Measurements from ENCODE around the gene TBC1D22A. TPM values are rescaled to one million over a fixed set of nuclear protein-coding genes. Genes with fewer than 3 reads are reported as not detected.

TBC1D22A gene
- total and polyA plus RNA-seq, 10 of the 15 experiments (the other 5 are each of a cell fraction or from before 2014, with no cell fraction given): 0.63 to 44.7 (median 27.4) TPM

- no peaks in the 10 kb centered on the region for H3K79me2 ChIP-seq (ENCODE audit: control insufficient read depth, insufficient read depth, low read length)
- 96% methylated on average over 14 of the region's 16 CpGs for WGBS (ENCODE audit: insufficient coverage, insufficient replicate concordance, low lambda C conversion rate, missing lambda C conversion rate)
- CTCF ChIA-PET: interaction anchor here (0.6 kb wide), 1 partner anchor 303 kb away, joined by 3 read pairs; no protein-coding TSS in a partner anchor
- no peak for ATAC-seq
- in situ Hi-C loops (cut with MboI): no loop called here
- POLR2A ChIA-PET: no interaction called here
- H2AFZ ChIP-seq (ENCODE audit: control insufficient read depth, low read depth, low read length): no peak overlapping the region
- H3K27ac ChIP-seq (ENCODE audit: control insufficient read depth, insufficient read depth): no peak overlapping the region
- no peak for FAIRE-seq
- intact Hi-C loops (cut with micrococcal nuclease; ENCODE audit: unreplicated experiment): no loop called here
- no peak overlapping the region for H3K9ac ChIP-seq (ENCODE audit: control insufficient read depth, insufficient read depth, low read length)
- SMC1A ChIA-PET (ENCODE audit: uncharacterized antibody, unreplicated experiment): no interaction called here
- no peaks in the 10 kb centered on the region for H3K27me3 ChIP-seq (replicated peaks in 1 of 2; ENCODE audit: control insufficient read depth in 2 of 2, insufficient read depth in 2 of 2, low read length in 1 of 2)
- H3K36me3 ChIP-seq (ENCODE audit: control insufficient read depth in 2 of 2, insufficient read depth in 2 of 2, low read length in 1 of 2): no peaks in the 10 kb centered on the region; a peak in 1 of 4 replicates
- no TSS peak for BruUV-seq (replicated peaks)
- TF ChIP-seq FOXK2 (IDR thresholded peaks at IDR 0.05) (no peak), ZZZ3 (IDR thresholded peaks at IDR 0.05; ENCODE audit: control insufficient read depth, insufficient read length, low read depth) (no peak), MYC (IDR thresholded peaks at IDR 0.05; ENCODE audit: insufficient read depth, insufficient read length, insufficient replicate concordance, low read length, severe bottlenecking) (no peak), RELB (IDR thresholded peaks at IDR 0.05; ENCODE audit: low read depth) (no peak), EZH2 (IDR thresholded peaks at IDR 0.05; ENCODE audit: borderline replicate concordance, control insufficient read depth, low read depth, low read length) (no peak), LARP7 (IDR thresholded peaks at IDR 0.05) (no peak), MAX (IDR thresholded peaks at IDR 0.05; ENCODE audit: low read depth, low read length) (no peak), NFYB (IDR thresholded peaks at IDR 0.05; ENCODE audit: insufficient read depth, low read depth, low read length) (no peak), FOS (IDR thresholded peaks at IDR 0.05; ENCODE audit: borderline replicate concordance, extremely low read depth, insufficient read length) (no peak), SPI1 (IDR thresholded peaks at IDR 0.05; ENCODE audit: borderline replicate concordance, insufficient read depth, low read depth, low read length) (no peak), KDM1A (IDR thresholded peaks at IDR 0.05; ENCODE audit: borderline replicate concordance) (no peak), BCL3 (IDR thresholded peaks at IDR 0.05; ENCODE audit: borderline replicate concordance, insufficient read depth, low read depth, low read length, poor library complexity, severe bottlenecking) (no peak), RAD21 (IDR thresholded peaks at IDR 0.05; ENCODE audit: insufficient read depth, low read depth, low read length) (no peak), CBX5 (IDR thresholded peaks at IDR 0.05; ENCODE audit: low read depth) (no peak), EGR1 (IDR thresholded peaks at IDR 0.05; ENCODE audit: borderline replicate concordance in 1 of 2, low read depth in 2 of 2, low read length in 2 of 2) (no peak), MTA2 (IDR thresholded peaks at IDR 0.05; ENCODE audit: low read depth) (no peak)
- no peak for DNase-seq (ENCODE audit: low read depth, low spot score)
- no peaks in the 10 kb centered on the region for H3K9me3 ChIP-seq (replicated peaks; ENCODE audit: control insufficient read depth, insufficient read depth, low read length)
- H3K4me3 ChIP-seq: no peak overlapping the region
- H4K20me1 ChIP-seq (ENCODE audit: control insufficient read depth, insufficient read depth): no peaks in the 10 kb centered on the region
- RAD21 ChIA-PET (ENCODE audit: unreplicated experiment): no interaction called here
- no peaks in the 10 kb centered on the region for H3K4me1 ChIP-seq (ENCODE audit: control insufficient read depth, insufficient read depth, low read length)
- H3K4me2 ChIP-seq (ENCODE audit: control insufficient read depth, insufficient read depth): no peak overlapping the region
Measured at GRCh38 chr22:47123827-47124442, 361.5 kb downstream of the TBC1D22A start.

All from GM12878 (cell line).